ENCODE measurements around the gene TSC22D1. TPM values are rescaled to one million over a fixed set of nuclear protein-coding genes. Genes with fewer than 3 reads are reported as not detected.

The TSC22D1 gene
- total RNA-seq, 1 donor from 2014 or later, result 31.5 TPM

GRCh38 chr13:44508562-44509077 lies 67.5 kb downstream of the TSC22D1 start:
- ATAC-seq (peak; percentile 42), DNase-seq (ENCODE audit: low spot score) (no peak)

GRCh38 chr13:44507639-44508038 lies 68.5 kb downstream of the TSC22D1 start:
- ATAC-seq, result no peak

GRCh38 chr13:44506719-44507118 lies 69.4 kb downstream of the TSC22D1 start:
- ATAC-seq (no peak), DNase-seq (ENCODE audit: low spot score) (no peak)

More at GRCh38 chr13:44507639-44508038, 68.5 kb downstream of the TSC22D1 start:
- DNase-seq (ENCODE audit: low spot score), result no peak

- DNase-seq (ENCODE audit: low spot score) (no peak), ATAC-seq (no peak)
These were observed 69.9 kb downstream of the TSC22D1 start for GRCh38 chr13:44506251-44506650.

- DNase-seq (ENCODE audit: low spot score), result no peak
- no peak for ATAC-seq
These were observed 72.0 kb downstream of the TSC22D1 start for GRCh38 chr13:44504116-44504515.

GRCh38 chr13:44498969-44499368 lies 77.2 kb downstream of the TSC22D1 start:
- no peak for DNase-seq (ENCODE audit: low spot score)
- no peak for ATAC-seq

GRCh38 chr13:44498502-44498901 lies 77.6 kb downstream of the TSC22D1 start:
- DNase-seq (ENCODE audit: low spot score) (no peak), ATAC-seq (no peak)

GRCh38 chr13:44497801-44498200 lies 78.3 kb downstream of the TSC22D1 start:
- ATAC-seq, result no peak

GRCh38 chr13:44493213-44493812 lies 82.8 kb downstream of the TSC22D1 start:
- ATAC-seq (no peak), DNase-seq (ENCODE audit: low spot score) (no peak)

More at GRCh38 chr13:44497801-44498200, 78.3 kb downstream of the TSC22D1 start:
- DNase-seq (ENCODE audit: low spot score), result no peak

GRCh38 chr13:44489751-44490150 lies 86.4 kb downstream of the TSC22D1 start:
- DNase-seq (ENCODE audit: low spot score), result no peak
- ATAC-seq, result no peak

- ATAC-seq, result no peak
- DNase-seq (ENCODE audit: low spot score), result no peak
These were observed 88.1 kb downstream of the TSC22D1 start for GRCh38 chr13:44487989-44488388.

- DNase-seq (ENCODE audit: low spot score), result no peak
- ATAC-seq, result no peak
These were observed 91.5 kb downstream of the TSC22D1 start for GRCh38 chr13:44484562-44485138.

GRCh38 chr13:44474122-44474910 lies 101.8 kb downstream of the TSC22D1 start:
- ATAC-seq, result no peak
- no peak for DNase-seq (ENCODE audit: low spot score)

- DNase-seq (ENCODE audit: low spot score), result no peak
- ATAC-seq, result no peak
These were observed 104.4 kb downstream of the TSC22D1 start for GRCh38 chr13:44471686-44472085.

- peak; percentile 70 for ATAC-seq
- DNase-seq (ENCODE audit: low spot score), result no peak
These were observed 105.2 kb downstream of the TSC22D1 start for GRCh38 chr13:44470638-44471562.

GRCh38 chr13:44468874-44469273 lies 107.3 kb downstream of the TSC22D1 start:
- no peak for ATAC-seq
- no peak for DNase-seq (ENCODE audit: low spot score)

GRCh38 chr13:44465318-44465717 lies 110.8 kb downstream of the TSC22D1 start:
- no peak for DNase-seq (ENCODE audit: low spot score)
- ATAC-seq, result no peak

- no peak for ATAC-seq
These were observed 111.7 kb downstream of the TSC22D1 start for GRCh38 chr13:44464471-44464870.

GRCh38 chr13:44463759-44464158 lies 112.4 kb downstream of the TSC22D1 start:
- ATAC-seq (no peak), DNase-seq (ENCODE audit: low spot score) (no peak)

More at GRCh38 chr13:44464471-44464870, 111.7 kb downstream of the TSC22D1 start:
- DNase-seq (ENCODE audit: low spot score), result no peak

GRCh38 chr13:44459674-44460073 lies 116.5 kb downstream of the TSC22D1 start:
- DNase-seq (ENCODE audit: low spot score) (no peak), ATAC-seq (no peak)

Data from left lobe of liver (tissue), 2 donors.